T47D (cell line): Measurements from ENCODE around the gene PEX5L.

ENCODE experiments used
- DNase-seq, 2 experiments: peaks; one replicate each; pipeline versions ENCODE4 v3.0.0 to v3.0.0-alpha.2; 2011 to 2012; ENCODE audit warnings: low read depth in 1 of 2, low spot score in 1 of 2
- JUND ChIP-seq: IDR thresholded peaks from 2 replicates; pipeline ENCODE4 v1.6.1; 2012; ENCODE audit warnings: low read depth
- in situ Hi-C: cut with HindIII; loops from 2 replicates; pipeline ENCODE4 v1.10.0; 2016; ENCODE audit warnings: low sequenced_read_pairs, low pct_unique_long_range_greater_than_20kb

Gene PEX5L

DNA sequence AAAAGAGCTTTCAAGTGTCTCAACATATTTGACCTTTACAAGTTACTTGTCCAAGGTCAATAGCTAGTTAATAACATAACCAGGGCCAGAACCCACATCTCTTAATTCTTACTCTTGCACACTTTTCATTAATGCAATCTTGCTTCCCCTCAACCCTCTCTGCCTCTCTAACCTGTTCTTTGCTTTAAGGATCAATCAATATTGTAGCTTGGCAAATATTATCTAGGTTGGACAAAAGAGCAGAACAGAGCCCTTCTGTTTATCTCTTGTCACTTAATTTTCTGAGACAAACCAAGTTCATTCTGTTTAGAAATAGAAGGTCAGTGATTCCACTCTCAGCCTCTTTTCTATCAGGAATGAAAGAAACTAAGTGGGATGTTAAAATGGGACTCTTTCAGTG, 203.4 kb downstream of the PEX5L start:
- no peak for DNase-seq
- TF ChIP-seq JUND = no peak
- in situ Hi-C loops = no loop called here

DNA sequence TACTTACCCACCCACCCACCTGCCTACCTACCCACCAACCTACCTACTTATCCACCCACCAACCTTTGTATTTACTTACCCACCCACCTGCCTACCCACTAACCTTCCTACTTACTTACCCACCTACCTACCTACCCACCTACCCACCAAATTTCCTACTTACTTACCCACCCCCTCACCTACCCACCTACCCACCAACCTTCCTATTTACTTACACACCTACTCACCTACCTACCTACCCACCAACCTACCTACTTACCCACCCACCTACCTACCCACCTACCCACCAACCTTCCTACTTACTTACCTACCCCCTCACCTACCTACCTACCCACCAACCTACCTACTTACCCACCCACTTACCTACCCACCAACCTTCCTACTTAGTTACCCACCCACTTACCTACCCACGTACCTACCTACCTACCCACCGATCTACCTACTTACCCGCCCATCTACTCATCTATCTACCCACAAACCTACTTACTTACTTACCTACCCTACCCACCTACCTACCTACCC, 204.3 kb downstream of the PEX5L start:
- in situ Hi-C loops = no loop called here
- DNase-seq = no peak
- no peak for TF ChIP-seq JUND

DNA sequence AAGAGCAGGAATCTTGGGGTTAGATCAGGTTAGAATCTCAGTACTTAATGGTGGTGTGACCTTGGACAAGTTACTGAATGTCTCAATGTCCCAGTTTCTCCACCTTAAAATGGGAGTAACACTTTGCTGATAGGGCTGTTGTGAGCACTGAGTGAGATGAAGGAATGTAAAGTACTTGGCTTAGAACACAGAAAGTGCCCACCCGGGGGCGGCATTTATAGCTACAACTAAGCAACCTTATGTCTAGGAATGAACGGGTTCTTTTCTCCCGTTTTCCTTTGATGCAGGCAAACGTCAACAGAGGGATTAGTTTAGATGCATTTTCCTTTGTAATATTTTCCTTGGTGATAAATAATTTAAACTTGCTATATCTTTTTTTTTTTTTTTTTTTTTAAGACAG, 207.3 kb downstream of the PEX5L start:
- in situ Hi-C loops = no loop called here
- TF ChIP-seq JUND = no peak
- DNase-seq = no peak

DNA sequence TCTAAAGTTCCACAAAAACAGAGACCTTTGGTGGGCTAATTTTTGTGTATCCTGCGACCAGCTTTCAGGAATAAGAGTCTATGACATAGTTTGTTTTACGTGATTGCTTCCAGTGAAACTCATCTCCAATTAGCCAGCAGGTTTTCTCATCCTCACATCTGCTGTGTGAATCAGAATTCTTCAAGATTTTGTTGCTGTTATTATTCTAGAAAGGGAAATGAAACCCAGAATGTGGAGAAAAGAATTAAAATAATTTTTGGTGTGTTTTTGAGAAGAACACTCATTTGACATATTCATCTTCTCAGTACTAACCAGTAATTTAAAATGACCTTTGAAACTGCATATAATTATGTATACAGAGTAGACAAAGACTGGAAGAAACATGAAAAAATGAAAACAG, 208.0 kb downstream of the PEX5L start:
- no peak for DNase-seq
- TF ChIP-seq JUND = no peak
- in situ Hi-C loops = no loop called here

DNA sequence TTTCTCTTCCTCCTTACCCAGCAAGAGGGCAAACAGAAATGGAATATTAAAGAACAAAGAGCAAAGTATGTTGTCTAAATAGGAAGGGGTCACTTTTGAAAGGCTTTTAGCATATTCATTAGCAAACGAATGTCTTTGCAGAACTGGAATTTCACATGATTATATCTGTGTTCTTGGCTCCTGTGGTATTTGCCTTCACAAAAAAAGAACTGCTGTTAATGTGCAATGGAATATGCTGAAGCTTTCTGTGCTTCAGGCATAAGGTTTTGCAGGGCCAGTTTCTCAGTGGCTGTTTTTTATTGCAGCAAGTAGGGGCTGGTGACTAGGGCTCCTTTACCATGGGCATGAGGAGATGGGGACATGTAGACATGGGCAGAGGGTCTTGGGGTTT, 210.5 kb downstream of the PEX5L start:
- DNase-seq = peak; percentile 50 to 98
- TF ChIP-seq JUND = peak; percentile 92
- in situ Hi-C loops = no loop called here

DNA sequence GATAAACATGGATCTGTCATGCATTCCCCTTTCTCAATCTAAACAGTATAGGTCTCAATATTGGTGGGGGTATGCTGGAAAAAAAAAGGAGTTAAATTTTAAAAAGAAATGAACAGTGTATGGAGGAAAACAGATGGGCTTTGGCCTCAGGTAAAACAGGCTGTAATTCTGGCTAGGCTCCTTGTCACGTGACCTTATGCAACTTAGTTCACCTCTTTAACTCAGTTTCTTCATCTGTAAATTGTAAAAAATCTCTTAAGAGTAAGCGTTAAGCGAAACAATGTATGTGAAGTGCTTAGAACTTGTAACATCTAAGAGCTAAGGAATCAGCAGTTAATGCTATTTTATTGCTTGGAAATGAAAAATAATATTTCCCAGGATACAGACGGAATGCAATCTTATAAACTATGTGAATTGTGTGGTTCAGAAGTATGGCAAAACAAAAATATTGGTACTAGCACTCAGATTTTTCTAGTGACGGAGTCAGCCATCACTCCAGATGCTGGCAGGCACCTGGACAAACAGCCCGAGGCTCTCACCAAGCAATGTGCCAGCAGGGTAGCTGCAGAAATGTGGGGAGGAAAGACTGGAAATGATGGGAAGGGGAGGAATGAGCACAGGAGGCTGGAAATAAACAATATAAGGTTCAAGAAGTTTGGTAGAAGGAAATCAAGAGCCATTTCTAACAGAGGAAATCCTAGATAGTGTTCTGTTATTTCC, 211.1 kb downstream of the PEX5L start:
- in situ Hi-C loops = no loop called here
- no peak for TF ChIP-seq JUND
- peak; percentile 46 to 96 for DNase-seq

DNA sequence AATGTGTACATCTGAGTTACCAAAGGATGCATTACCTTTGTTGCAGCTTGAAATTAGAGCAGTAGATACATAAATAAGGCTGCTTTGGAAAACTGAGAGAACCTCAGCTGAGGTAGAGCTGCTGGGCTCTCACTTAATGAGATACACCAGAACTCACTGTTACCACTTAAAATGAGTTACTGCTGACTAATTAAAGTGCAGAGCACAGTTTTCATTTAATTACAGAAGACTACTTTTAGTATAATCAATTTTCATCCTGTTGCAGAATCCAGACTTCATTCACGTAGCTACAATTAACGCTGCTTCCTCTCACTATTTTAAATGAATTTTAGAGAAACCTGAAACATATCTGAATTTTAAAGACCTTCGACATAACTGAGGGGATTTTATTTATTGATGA, 214.4 kb downstream of the PEX5L start:
- in situ Hi-C loops = no loop called here
- TF ChIP-seq JUND = no peak
- no peak for DNase-seq

DNA sequence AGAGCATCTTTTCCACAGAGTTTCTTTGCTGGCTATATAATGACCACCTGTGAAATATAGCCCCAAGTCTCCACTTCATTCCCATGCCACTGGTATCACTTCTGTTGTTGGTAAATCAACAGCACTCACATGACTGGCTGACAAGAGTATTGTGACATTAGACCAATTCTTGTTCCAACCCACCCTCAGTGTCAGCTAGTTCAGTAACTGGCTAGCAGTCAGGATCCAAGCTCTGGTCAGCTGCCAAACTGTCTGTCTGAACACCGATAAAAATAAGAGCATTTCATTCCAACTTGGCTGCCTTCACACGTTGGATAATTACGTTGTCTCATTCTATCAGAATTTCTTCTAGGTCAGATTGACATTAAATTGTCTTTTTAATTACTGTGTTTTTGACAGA, 217.4 kb downstream of the PEX5L start:
- in situ Hi-C loops = no loop called here
- DNase-seq = peak in 1 of 2 experiments; percentile 68
- no peak for TF ChIP-seq JUND

DNA sequence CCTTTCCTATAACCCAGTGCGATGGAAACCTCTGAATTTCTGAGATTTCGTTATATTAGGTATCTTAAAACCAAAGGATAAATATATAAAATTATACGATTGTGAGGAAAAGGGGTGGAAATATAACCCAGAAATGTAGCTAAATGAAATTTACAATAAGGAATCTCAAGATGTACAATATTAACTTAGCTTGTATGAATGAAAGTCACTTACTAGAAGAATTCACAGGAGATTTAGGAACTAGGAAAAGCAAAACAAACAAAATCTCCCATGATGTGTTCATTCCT, 224.7 kb downstream of the PEX5L start:
- in situ Hi-C loops = no loop called here
- TF ChIP-seq JUND = no peak
- no peak for DNase-seq

DNA sequence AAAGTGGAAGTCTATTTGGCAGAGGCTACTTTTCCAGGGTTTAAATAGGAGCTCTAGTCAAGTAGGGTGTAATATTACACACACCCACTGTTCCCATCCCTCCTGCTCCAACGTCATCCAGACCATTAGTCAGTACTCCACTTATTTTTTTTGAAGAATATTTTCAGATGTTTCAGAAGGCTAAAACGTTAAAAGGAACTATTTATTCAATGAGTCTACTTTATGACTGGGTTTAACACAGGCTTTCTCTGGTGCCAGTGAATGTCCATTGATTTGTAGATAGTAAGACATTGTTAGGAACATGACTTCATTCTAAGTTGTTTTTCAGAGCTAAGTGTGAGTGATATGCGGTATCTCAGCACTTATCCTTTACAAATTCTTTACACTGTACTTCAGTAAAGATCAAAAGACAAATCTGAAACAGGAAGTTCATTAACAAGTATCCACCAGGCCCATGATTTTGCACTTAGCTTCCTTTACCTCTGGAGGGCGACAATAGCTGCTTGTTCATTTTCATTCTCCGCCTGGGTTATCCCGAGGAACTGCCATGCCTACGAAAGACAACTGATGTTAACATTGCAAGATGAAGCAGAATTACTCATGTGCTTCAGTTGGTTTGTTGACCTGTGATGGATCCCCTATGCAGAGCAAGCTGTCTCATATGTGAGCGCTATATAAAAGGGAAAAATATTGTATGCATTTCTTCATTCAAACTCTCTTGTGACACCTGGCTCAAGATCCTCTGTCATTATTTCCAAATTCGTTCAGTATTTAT, 225.2 kb downstream of the PEX5L start:
- TF ChIP-seq JUND = no peak
- peak; percentile 81 to 93 for DNase-seq
- in situ Hi-C loops = no loop called here

DNA sequence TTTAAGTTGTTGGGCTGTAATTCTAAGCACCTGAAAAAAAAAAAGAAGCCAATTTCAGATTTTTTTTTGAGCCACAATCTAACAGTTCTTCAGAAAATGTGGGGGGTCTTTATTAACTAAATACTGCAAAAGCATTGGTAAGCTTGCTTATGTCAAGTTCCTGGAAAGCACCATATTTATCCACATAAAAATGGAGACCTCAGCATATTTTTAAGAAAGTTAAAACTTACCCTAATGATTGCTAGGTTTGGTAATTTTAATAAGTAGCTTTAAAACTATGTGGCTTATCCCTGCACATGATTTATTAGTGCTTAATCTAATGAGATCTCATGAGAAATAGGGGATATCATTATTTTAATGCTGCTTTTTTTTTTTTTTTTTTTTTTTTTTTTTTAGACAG, 227.1 kb downstream of the PEX5L start:
- TF ChIP-seq JUND = no peak
- DNase-seq = no peak
- in situ Hi-C loops = no loop called here

DNA sequence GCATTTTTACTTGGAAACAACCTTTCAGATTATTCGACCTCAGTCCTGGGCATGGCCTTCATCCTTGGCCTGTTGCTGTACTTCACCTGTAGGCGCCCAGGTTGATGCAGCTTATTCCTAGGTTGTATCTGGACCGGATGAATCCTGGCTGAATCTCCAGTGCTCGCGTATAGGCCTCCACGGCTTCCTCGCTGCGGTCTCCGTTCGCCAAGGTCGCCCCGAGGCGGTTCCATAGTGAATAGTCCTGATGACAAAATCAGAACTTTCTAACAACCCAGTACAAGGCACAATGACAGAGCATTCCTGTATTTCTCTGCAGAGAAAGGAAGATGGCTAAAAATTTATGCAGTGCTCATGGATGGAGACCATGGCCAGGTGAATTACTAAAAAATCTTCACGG, 229.1 kb downstream of the PEX5L start:
- in situ Hi-C loops = no loop called here
- DNase-seq = no peak
- no peak for TF ChIP-seq JUND

DNA sequence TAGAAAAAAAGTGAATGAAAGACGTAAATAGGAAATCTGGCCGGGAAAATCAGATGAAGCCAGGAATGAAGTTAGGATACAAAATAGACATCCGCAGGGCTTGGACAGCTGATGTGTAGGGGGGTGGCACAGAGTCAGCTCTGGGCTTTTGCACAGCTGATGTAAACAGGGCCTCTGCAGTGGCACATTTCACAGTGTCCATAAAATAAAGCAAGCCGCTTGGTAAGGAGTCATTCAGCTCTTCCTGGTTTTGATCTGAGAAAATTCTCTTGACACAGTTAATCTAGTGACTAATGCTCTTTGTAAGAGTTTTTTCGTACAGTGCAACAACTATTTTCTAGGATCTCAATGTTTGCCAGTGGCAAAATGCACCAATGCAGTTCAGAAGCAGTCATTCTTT, 230.6 kb downstream of the PEX5L start:
- DNase-seq = no peak
- in situ Hi-C loops = no loop called here
- no peak for TF ChIP-seq JUND

DNA sequence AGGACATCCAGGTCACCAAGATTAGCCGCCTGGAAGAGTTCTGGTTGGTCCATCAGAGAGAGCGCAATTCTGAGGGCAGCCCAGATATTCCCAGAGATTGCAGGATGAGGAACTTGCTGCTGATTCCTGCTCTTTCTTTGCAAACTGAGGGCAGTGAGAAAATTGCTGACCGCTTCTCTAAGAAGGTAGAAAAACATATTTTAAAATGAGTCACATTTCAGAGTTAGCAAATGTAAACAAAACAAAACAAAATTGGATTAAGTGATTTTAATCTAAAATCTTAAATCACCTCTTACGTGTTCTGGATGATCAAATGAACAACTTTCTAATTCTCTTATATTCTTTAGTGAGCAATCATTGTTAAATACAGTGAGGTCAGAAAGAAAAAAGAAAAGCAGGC, 234.9 kb downstream of the PEX5L start:
- no peak for TF ChIP-seq JUND
- DNase-seq = no peak
- in situ Hi-C loops = no loop called here
